SK-N-SH treated with all-trans-retinoic acid at 6 μM for 48 hours (cell line): Measurements from ENCODE around the gene GLT8D1.
"Not testable (repeated sequence)": the region's sequence is repeated elsewhere in the genome, so short reads cannot be mapped to it uniquely, and the experiment has no call there.

Experiments used
- ATAC-seq: fragments of 200-7000 bp; cut with Tn5 transposase; 3 replicates; pipeline ENCODE4 v1.9.1; 2020; ENCODE audit warnings: mild to moderate bottlenecking, moderate library complexity
- ARNTL ChIP-seq: fragments of 450-650 bp; formaldehyde crosslinking; IDR thresholded peaks from 2 replicates; pipeline ENCODE4 v1.5.0; 2020; ENCODE audit warnings: low read depth, mild to moderate bottlenecking, moderate library complexity, borderline replicate concordance
- BACH2 ChIP-seq: fragments of 250-450 bp; sonication (Bioruptor Pico); IDR thresholded peaks from 2 replicates; pipeline ENCODE4 v1.9.0; 2021; ENCODE audit warnings: mild to moderate bottlenecking, borderline replicate concordance
- CREB5 ChIP-seq: fragments of 250-450 bp; sonication (Bioruptor Pico); IDR thresholded peaks from 2 replicates; pipeline ENCODE4 v1.5.1; 2020; ENCODE audit warnings: low read depth, mild to moderate bottlenecking, moderate library complexity
- CSDC2 ChIP-seq: fragments of 250-450 bp; sonication (Bioruptor Pico); IDR thresholded peaks from 2 replicates; pipeline ENCODE4 v1.5.0; 2020; ENCODE audit warnings: mild to moderate bottlenecking, moderate library complexity
- CSRNP3 ChIP-seq: fragments of 250-450 bp; sonication (Bioruptor Pico); IDR thresholded peaks from 2 replicates; pipeline ENCODE4 v1.5.1; 2021; ENCODE audit warnings: mild to moderate bottlenecking, moderate library complexity
- ESRRG ChIP-seq: fragments of 250-450 bp; sonication (Bioruptor Pico); IDR thresholded peaks from 2 replicates; pipeline ENCODE4 v1.6.1; 2021; ENCODE audit warnings: mild to moderate bottlenecking
- GLIS3 ChIP-seq: fragments of 250-450 bp; sonication (Bioruptor Pico); IDR thresholded peaks from 2 replicates; pipeline ENCODE4 v1.5.0; 2020; ENCODE audit warnings: mild to moderate bottlenecking, moderate library complexity
- ISL1 ChIP-seq: fragments of 250-450 bp; sonication (Bioruptor Pico); IDR thresholded peaks from 2 replicates; pipeline ENCODE4 v2.1.2; 2022; ENCODE audit warnings: mild to moderate bottlenecking, moderate library complexity
- OSR1 ChIP-seq: fragments of 250-450 bp; sonication (Bioruptor Pico); IDR thresholded peaks from 2 replicates; pipeline ENCODE4 v1.8.0; 2022; ENCODE audit warnings: moderate library complexity, mild to moderate bottlenecking, inconsistent platforms
- POU6F1 ChIP-seq: fragments of 250-450 bp; sonication (Bioruptor Pico); IDR thresholded peaks from 2 replicates; pipeline ENCODE4 v1.8.0; 2021; ENCODE audit warnings: low read depth, mild to moderate bottlenecking, moderate library complexity, borderline replicate concordance
- PPARA ChIP-seq: fragments of 250-450 bp; sonication (Bioruptor Pico); IDR thresholded peaks from 2 replicates; pipeline ENCODE4 v1.5.0; 2020; ENCODE audit warnings: mild to moderate bottlenecking, borderline replicate concordance
- RARB ChIP-seq: fragments of 250-450 bp; sonication (Bioruptor Pico); IDR thresholded peaks from 2 replicates; pipeline ENCODE4 v1.8.0; 2021; ENCODE audit warnings: mild to moderate bottlenecking, moderate library complexity
- SNAI2 ChIP-seq: fragments of 250-450 bp; sonication (Bioruptor Pico); IDR thresholded peaks from 2 replicates; pipeline ENCODE4 v1.5.0; 2020; ENCODE audit warnings: mild to moderate bottlenecking, moderate library complexity
- TCF4 ChIP-seq: fragments of 250-450 bp; sonication (Bioruptor Pico); IDR thresholded peaks from 2 replicates; pipeline ENCODE4 v1.8.0; 2021; ENCODE audit warnings: mild to moderate bottlenecking, moderate library complexity, borderline replicate concordance
- TOX ChIP-seq: fragments of 250-450 bp; sonication (Bioruptor Pico); IDR thresholded peaks from 2 replicates; pipeline ENCODE4 v1.8.0; 2021; ENCODE audit warnings: mild to moderate bottlenecking, moderate library complexity, borderline replicate concordance
- ZC3H10 ChIP-seq: fragments of 250-450 bp; sonication (Bioruptor Pico); IDR thresholded peaks from 2 replicates; pipeline ENCODE4 v1.5.1; 2021; ENCODE audit warnings: mild to moderate bottlenecking, moderate library complexity
- ZFP3 ChIP-seq: fragments of 250-450 bp; sonication (Bioruptor Pico); IDR thresholded peaks from 2 replicates; pipeline ENCODE4 v1.5.0; 2020; ENCODE audit warnings: mild to moderate bottlenecking, moderate library complexity
- ZFP30 ChIP-seq: fragments of 450-650 bp; formaldehyde crosslinking; IDR thresholded peaks from 2 replicates; pipeline ENCODE4 v1.5.0; 2022; ENCODE audit warnings: mild to moderate bottlenecking, moderate library complexity
- ZNF565 ChIP-seq: fragments of 450-650 bp; formaldehyde crosslinking; conservative IDR thresholded peaks from 2 replicates; pipeline ENCODE4 v1.5.0; 2020; ENCODE audit warnings: low read depth, mild to moderate bottlenecking, moderate library complexity
- ZNF70 ChIP-seq: fragments of 450-650 bp; formaldehyde crosslinking; IDR thresholded peaks from 2 replicates; pipeline ENCODE4 v1.5.0; 2020; ENCODE audit warnings: mild to moderate bottlenecking, moderate library complexity
- ZNF8 ChIP-seq: fragments of 450-650 bp; formaldehyde crosslinking; IDR thresholded peaks from 2 replicates; pipeline ENCODE4 v1.5.0; 2020; ENCODE audit warnings: mild to moderate bottlenecking, moderate library complexity
- TF ChIP-seq, protein P1 (sequence below): fragments of 250-450 bp; sonication (Bioruptor Pico); IDR thresholded peaks from 2 replicates; pipeline ENCODE4 v1.8.0; 2020; ENCODE audit warnings: mild to moderate bottlenecking, moderate library complexity, borderline replicate concordance

GLT8D1 gene

GRCh38 chr3:52733256-52733891 is 27.8 kb upstream of the GLT8D1 start (continued):
- no peak for TF ChIP-seq CSDC2 (CRISPR knock-in tag)

DNA sequence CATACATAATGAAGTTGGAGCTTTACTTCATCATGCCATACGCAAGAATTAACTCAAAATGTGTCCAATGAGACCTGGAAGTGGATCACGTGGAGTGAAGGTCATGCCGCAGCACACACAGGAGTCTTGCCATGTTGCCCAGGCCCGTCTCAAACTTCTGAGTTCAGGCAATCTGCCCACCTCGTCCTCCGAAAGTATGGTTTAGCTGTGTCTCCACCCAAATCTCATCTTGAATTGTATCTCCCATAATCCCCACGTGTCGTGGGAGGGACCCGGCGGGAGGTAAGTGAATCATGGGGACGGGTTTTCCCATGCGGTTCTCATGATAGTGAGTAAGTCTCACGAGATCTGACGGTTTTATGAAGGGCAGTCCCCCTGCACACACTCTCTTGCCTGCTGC is 26.0 kb upstream of the GLT8D1 start:
- TF ChIP-seq ARNTL (CRISPR knock-in tag), result no peak
- no peak for TF ChIP-seq ZFP3 (CRISPR knock-in tag)
- TF ChIP-seq ESRRG (CRISPR knock-in tag), result no peak
- TF ChIP-seq CREB5 (CRISPR knock-in tag), result no peak
- TF ChIP-seq, protein P1, sequence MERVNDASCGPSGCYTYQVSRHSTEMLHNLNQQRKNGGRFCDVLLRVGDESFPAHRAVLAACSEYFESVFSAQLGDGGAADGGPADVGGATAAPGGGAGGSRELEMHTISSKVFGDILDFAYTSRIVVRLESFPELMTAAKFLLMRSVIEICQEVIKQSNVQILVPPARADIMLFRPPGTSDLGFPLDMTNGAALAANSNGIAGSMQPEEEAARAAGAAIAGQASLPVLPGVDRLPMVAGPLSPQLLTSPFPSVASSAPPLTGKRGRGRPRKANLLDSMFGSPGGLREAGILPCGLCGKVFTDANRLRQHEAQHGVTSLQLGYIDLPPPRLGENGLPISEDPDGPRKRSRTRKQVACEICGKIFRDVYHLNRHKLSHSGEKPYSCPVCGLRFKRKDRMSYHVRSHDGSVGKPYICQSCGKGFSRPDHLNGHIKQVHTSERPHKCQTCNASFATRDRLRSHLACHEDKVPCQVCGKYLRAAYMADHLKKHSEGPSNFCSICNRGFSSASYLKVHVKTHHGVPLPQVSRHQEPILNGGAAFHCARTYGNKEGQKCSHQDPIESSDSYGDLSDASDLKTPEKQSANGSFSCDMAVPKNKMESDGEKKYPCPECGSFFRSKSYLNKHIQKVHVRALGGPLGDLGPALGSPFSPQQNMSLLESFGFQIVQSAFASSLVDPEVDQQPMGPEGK (CRISPR knock-in tag), result no peak
- no peak for TF ChIP-seq RARB (CRISPR knock-in tag)
- no peak for TF ChIP-seq TCF4 (CRISPR knock-in tag)
- no peak for TF ChIP-seq GLIS3 (CRISPR knock-in tag)
- TF ChIP-seq ZNF8 (CRISPR knock-in tag), result no peak
- no peak for TF ChIP-seq ISL1 (CRISPR knock-in tag)
- no peak for TF ChIP-seq BACH2 (CRISPR knock-in tag)
- no peak for TF ChIP-seq ZNF70 (CRISPR knock-in tag)
- TF ChIP-seq CSRNP3 (CRISPR knock-in tag), result no peak
- no peak for TF ChIP-seq CSDC2 (CRISPR knock-in tag)
- TF ChIP-seq PPARA (CRISPR knock-in tag), result no peak
- TF ChIP-seq POU6F1 (CRISPR knock-in tag), result no peak
- no peak for TF ChIP-seq TOX (CRISPR knock-in tag)
- ATAC-seq, result no peak

GRCh38 chr3:52730681-52731080 is 25.1 kb upstream of the GLT8D1 start:
- no peak for ATAC-seq
- TF ChIP-seq POU6F1 (CRISPR knock-in tag) (no peak), SNAI2 (CRISPR knock-in tag) (no peak), CREB5 (CRISPR knock-in tag) (no peak), TOX (CRISPR knock-in tag) (no peak), ZNF565 (CRISPR knock-in tag) (no peak), ESRRG (CRISPR knock-in tag) (no peak), ZNF70 (CRISPR knock-in tag) (no peak), OSR1 (CRISPR knock-in tag) (no peak), ZFP30 (CRISPR knock-in tag) (no peak), ZC3H10 (CRISPR knock-in tag) (no peak), ZNF8 (CRISPR knock-in tag) (no peak), PPARA (CRISPR knock-in tag) (no peak), ZFP3 (CRISPR knock-in tag) (no peak), ISL1 (CRISPR knock-in tag) (no peak), GLIS3 (CRISPR knock-in tag) (no peak)
- TF ChIP-seq, protein P1 (CRISPR knock-in tag), result no peak

DNA sequence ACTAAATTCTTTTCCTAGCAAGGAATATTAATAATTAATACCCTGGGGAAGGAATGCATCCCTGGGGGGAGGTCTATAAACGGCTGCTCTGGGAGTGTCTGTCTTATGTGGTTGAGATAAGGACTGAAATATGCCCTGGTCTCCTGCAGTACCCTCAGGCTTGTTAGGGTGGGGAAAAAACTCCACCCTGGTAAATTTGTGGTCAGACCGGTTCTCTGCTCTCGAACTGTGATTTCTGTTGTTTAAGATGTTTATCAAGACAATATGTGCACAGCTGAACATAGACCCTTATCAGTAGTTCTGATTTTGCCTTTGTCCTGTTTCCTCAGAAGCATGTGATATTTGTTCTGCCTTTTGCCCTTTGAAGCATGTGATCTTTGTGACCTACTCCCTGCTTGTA is 23.2 kb upstream of the GLT8D1 start:
- not testable (repeated sequence) for ATAC-seq
